ENCODE data around the gene PCSK5. TPM values are rescaled to one million over a fixed set of nuclear protein-coding genes. Genes with fewer than 3 reads are reported as not detected.

The PCSK5 gene
- total RNA-seq, 1 experiment from 2014 or later = 6.9 TPM

- Histone ChIP-seq H3K4me2 (ENCODE audit: low read length) (no peak overlapping the region), H3K27ac (ENCODE audit: low read depth, low read length) (no peak overlapping the region), H3K27me3 (ENCODE audit: insufficient read depth, low read length) (no peaks in the 10 kb centered on the region), H4K20me1 (ENCODE audit: insufficient read depth) (no peaks in the 10 kb centered on the region), H3K4me3 (replicated peaks in 1 of 2; ENCODE audit: low read depth in 1 of 2, low read length in 2 of 2) (no peak overlapping the region), H2AFZ (ENCODE audit: low read depth, low read length, poor library complexity, severe bottlenecking) (no peak overlapping the region), H3K9me2 (ENCODE audit: insufficient read depth) (no peaks in the 10 kb centered on the region), H3K4me1 (ENCODE audit: control insufficient read depth in 1 of 2, insufficient read depth in 2 of 2, low read length in 2 of 2) (no peaks in the 10 kb centered on the region), H3K9me3 (ENCODE audit: control insufficient read depth in 1 of 2, insufficient read depth in 1 of 2, low read depth in 1 of 2, low read length in 2 of 2) (no peaks in the 10 kb centered on the region), H3K79me2 (ENCODE audit: insufficient read depth, low read length) (no peaks in the 10 kb centered on the region), H3K9ac (ENCODE audit: low read length) (no peak overlapping the region), H3K36me3 (ENCODE audit: control insufficient read depth in 1 of 2, insufficient read depth in 2 of 2, low read length in 2 of 2) (no peaks in the 10 kb centered on the region)
- no TSS peak for BruUV-seq (replicated peaks)
- RAD21 ChIA-PET (ENCODE audit: low non-redundant PET in 1 of 2, low total read pairs in 2 of 2, uncharacterized antibody in 2 of 2, unreplicated experiment in 2 of 2) = no interaction called here
- ATAC-seq (no peak), DNase-seq (ENCODE audit: low read depth, low spot score) (no peak)
- POLR2A ChIA-PET = no interaction called here
- TF ChIP-seq MAX (IDR thresholded peaks at IDR 0.05) (no peak), RAD21 (IDR thresholded peaks at IDR 0.05; ENCODE audit: low read depth) (no peak), POLR2A (IDR thresholded peaks at IDR 0.05; ENCODE audit: borderline replicate concordance, extremely low read depth, insufficient read depth, insufficient read length) (no peak), SRF (IDR thresholded peaks at IDR 0.05; ENCODE audit: low read depth) (no peak), CTCF (IDR thresholded peaks at IDR 0.05 in 2 of 3, conservative IDR thresholded peaks at IDR 0.05 in 1 of 3; ENCODE audit: borderline replicate concordance in 1 of 3, insufficient read depth in 1 of 3, low read depth in 2 of 3, low read length in 2 of 3) (no peak), SIN3A (IDR thresholded peaks at IDR 0.05; ENCODE audit: low read depth) (no peak), ZNF274 (IDR thresholded peaks at IDR 0.05; ENCODE audit: low read depth, low read length) (no peak)
- CTCF ChIA-PET = no interaction called here
- intact Hi-C loops (cut with micrococcal nuclease) = loop anchor here (10.0 kb wide), 2 partner anchors 305 to 695 kb away; no protein-coding TSS in a partner anchor
These were observed 399.2 kb downstream of the PCSK5 start for GRCh38 chr9:76289703-76290102.

GRCh38 chr9:76290555-76290954 is 400.1 kb downstream of the PCSK5 start:
- no peak for DNase-seq (ENCODE audit: low read depth, low spot score)
- H3K27ac ChIP-seq (ENCODE audit: low read depth, low read length) = no peak overlapping the region
- H3K4me3 ChIP-seq (replicated peaks in 1 of 2; ENCODE audit: low read depth in 1 of 2, low read length in 2 of 2) = no peak overlapping the region
- no peaks in the 10 kb centered on the region for H4K20me1 ChIP-seq (ENCODE audit: insufficient read depth)
- intact Hi-C loops (cut with micrococcal nuclease) = loop anchor here (10.0 kb wide), 2 partner anchors 306 to 696 kb away; no protein-coding TSS in a partner anchor
- H3K9me3 ChIP-seq (ENCODE audit: control insufficient read depth in 1 of 2, insufficient read depth in 1 of 2, low read depth in 1 of 2, low read length in 2 of 2) = no peaks in the 10 kb centered on the region
- no peak overlapping the region for H2AFZ ChIP-seq (ENCODE audit: low read depth, low read length, poor library complexity, severe bottlenecking)
- TF ChIP-seq RAD21 (IDR thresholded peaks at IDR 0.05; ENCODE audit: low read depth) (no peak), EGR1 (IDR thresholded peaks at IDR 0.05; ENCODE audit: low read depth) (no peak), SP1 (IDR thresholded peaks at IDR 0.05; ENCODE audit: low read depth) (no peak)
- H3K9ac ChIP-seq (ENCODE audit: low read length) = no peak overlapping the region
- H3K27me3 ChIP-seq (ENCODE audit: insufficient read depth, low read length) = no peaks in the 10 kb centered on the region
- no peak for ATAC-seq
- ChIA-PET CTCF (no interaction called here), POLR2A (no interaction called here), RAD21 (ENCODE audit: low non-redundant PET in 1 of 2, low total read pairs in 2 of 2, uncharacterized antibody in 2 of 2, unreplicated experiment in 2 of 2) (no interaction called here)
- H3K4me2 ChIP-seq (ENCODE audit: low read length) = no peak overlapping the region
- no peaks in the 10 kb centered on the region for H3K79me2 ChIP-seq (ENCODE audit: insufficient read depth, low read length)
- no TSS peak for BruUV-seq (replicated peaks)
- no peaks in the 10 kb centered on the region for H3K4me1 ChIP-seq (ENCODE audit: control insufficient read depth in 1 of 2, insufficient read depth in 2 of 2, low read length in 2 of 2)
- H3K9me2 ChIP-seq (ENCODE audit: insufficient read depth) = no peaks in the 10 kb centered on the region
- no peaks in the 10 kb centered on the region for H3K36me3 ChIP-seq (ENCODE audit: control insufficient read depth in 1 of 2, insufficient read depth in 2 of 2, low read length in 2 of 2)
